Measurements from ENCODE around the gene C4BPA.

Gene C4BPA

DNA sequence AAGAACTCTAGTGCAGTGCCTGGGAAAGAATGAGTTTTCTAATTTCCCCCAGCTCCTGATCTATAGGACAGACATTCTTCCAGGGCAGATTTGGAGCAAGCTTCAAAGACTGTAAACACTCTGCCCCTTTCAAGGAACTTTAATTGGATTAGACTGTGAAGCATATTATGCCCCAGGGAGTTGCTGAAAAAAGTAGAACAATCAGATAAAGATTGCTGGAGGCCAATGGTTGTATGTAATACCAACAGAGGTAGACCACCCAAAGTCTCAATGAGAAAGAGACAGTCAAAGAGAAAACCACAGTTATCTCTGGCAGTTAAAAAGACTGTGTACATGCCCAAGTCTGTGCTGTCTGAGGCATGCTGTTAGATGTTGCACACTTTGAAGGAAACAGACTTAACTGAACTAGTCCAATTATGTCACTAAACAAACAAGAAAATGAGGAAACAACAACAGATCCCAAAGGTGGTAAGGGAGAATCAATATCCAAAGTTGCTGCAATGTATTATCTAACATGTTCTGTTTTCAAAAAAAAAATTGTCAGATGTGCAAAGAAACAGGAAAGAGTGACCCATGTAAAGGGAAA is 24.4 kb downstream of the C4BPA start:
- no peak for DNase-seq

- DNase-seq, result no peak
Measured at GRCh38 chr1:207129053-207129452, 25.0 kb downstream of the C4BPA start.

DNA sequence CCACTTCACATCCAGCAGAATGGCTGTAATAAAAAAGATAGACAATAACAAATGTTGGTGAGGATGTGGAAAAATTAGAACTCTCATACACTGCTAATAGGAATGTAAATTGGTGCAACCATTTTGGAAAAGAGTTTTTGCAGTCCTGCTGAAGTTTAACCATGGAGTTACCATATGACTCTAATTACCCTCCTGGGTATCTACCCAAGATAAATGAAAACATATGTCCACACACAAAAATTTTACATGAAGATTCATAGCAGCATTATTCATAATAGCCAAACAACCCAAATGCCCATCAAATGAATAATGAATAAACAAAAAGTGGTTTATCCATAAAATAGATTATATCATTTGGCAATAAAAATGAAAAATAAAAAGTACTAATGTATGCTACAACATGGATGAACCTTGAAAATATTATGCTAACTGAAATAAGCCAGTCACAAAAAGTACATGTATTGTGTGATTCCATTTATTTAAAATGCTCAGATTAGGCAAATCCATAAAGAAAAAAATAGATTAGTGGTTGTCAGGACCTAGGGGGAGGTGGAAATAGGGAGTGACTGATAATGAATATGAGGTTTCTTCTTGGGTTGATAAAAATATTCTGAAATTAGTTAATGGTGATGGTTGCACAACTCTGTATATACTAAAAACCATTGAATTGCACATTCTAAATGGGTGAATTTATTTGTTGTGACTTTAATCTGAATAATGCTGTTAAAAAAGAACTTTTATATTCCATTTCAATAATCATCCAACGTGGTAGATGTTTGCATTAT is 26.4 kb downstream of the C4BPA start:
- no peak for DNase-seq

DNA sequence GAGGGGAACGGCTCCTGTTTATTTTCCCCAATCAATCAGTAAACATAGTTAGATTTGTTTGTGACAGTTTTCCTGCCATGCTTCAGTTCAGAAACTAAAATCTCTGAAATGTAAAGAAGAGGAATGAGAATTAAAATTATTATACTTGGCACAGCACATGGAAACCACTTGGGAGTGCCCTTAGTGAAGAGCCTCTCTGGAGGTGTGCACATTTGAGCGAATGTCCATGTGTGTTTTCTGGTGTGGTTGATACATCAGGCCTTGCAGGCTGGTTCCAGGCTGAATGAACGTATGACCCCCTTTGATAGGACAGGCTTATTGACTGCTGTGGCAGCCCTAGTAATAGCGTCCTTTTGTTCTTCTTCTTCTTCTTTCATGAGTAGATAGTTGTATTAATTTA is 27.1 kb downstream of the C4BPA start:
- no peak for DNase-seq

DNA sequence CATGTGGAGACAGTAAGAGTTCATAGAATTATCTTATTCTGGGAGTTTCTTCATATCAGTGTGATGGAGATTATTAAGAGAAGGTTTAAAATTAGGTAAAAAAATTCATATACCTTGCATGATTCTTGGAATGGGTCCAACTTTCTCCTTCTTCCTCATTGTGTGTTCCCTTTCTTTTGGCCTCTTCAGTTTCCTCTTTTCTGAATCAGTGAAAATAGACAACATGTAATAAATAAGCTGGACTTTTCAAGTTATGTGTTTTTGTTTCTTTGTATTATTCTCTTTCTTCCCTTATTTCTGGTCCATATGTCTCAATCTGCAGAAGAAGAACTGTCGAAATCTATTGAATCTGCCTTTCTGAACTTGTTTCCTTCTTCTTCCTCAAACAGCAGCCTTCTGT is 30.5 kb downstream of the C4BPA start:
- DNase-seq, result no peak

GRCh38 chr1:207139616-207140015 is 35.6 kb downstream of the C4BPA start:
- DNase-seq, result no peak

- no peak for DNase-seq
Measured at GRCh38 chr1:207140536-207140935, 36.5 kb downstream of the C4BPA start.

GRCh38 chr1:207145401-207146058 is 41.5 kb downstream of the C4BPA start:
- DNase-seq, result no peak

GRCh38 chr1:207151920-207152319 is 47.9 kb downstream of the C4BPA start:
- no peak for DNase-seq

GRCh38 chr1:207152792-207153468 is 48.9 kb downstream of the C4BPA start:
- no peak for DNase-seq

GRCh38 chr1:207155028-207155427 is 51.0 kb downstream of the C4BPA start:
- DNase-seq, result no peak

- no peak for DNase-seq
Measured at GRCh38 chr1:207156095-207156494, 52.1 kb downstream of the C4BPA start.

- DNase-seq, result no peak
Measured at GRCh38 chr1:207156826-207157225, 52.8 kb downstream of the C4BPA start.

- no peak for DNase-seq
Measured at GRCh38 chr1:207164086-207164485, 60.1 kb downstream of the C4BPA start.

DNA sequence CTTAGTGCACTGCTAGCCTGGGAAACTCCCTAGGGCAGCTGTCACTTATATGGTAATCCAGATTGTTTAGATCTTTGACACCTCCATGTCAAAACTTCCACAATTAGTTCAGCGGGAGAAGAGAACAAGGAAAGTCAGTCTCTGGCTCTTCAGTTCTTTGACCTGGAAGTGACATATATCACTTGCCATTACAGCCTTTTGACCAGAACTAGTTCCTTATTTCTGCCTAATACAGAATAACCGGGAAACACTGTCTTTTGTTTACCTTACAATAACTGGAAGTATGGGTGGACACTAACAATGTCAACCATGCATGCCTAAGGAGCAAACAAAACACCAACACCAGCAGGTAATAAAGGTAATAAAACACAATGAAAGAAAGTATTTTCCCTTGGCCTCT is 68.3 kb downstream of the C4BPA start:
- no peak for DNase-seq

DNA sequence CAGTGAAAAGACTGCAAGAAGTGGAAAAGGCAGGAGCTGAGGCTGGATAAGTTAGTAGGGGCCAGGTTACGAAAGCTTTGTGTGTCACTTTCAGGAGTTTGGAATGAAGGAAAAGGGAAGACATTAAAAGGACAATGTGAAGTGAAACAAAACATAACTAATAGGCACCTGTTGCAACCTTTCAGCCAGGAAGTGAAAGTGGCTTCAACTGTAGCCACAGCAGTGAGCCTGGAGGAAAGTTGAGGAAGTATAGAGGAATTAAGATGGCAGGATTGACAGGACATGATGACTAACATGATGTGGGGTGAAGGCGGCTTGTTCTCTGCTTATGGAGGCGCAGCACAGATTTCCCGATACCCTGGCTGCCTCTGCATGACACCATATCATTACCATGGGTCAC is 68.9 kb downstream of the C4BPA start:
- DNase-seq, result no peak

DNA sequence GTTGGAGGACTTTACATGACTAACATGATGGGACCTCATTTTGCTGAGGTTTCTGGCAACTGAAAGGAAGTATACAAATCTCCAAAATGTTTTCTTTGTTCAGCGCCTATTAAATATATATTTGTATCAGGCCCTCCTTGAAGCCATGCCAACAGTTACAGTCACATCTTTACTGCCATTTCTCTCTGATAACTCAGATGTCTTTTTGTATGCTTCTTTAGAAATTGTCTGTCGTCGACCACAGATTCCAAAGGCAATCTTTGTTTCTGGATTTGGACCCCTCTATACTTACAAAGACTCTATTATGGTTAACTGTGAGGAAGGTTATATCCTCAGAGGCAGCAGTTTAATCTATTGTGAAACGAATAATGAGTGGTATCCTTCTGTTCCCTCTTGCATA is 69.4 kb downstream of the C4BPA start:
- DNase-seq, result no peak

DNA sequence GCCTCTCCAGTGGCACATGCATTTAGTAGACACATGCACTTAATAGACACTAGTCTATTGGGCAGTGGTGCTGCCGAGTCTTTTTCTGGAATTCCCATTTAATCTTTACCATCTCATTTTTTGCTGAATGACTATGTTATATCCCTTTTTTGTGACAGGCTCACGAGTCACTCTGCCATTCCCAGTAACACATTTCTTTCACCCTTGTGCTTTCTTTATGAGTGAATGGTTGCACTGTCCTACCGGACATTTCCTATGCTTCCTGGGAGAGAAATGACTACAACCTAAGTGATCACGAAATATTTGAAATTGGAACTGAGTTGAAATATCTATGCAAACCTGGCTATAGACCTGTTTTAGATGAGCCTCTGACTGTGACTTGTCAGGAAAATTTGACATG is 70.9 kb downstream of the C4BPA start:
- no peak for DNase-seq

- no peak for DNase-seq
Measured at GRCh38 chr1:207179036-207179435, 75.0 kb downstream of the C4BPA start.

- no peak for DNase-seq
Measured at GRCh38 chr1:207181847-207182246, 77.8 kb downstream of the C4BPA start.

DNA sequence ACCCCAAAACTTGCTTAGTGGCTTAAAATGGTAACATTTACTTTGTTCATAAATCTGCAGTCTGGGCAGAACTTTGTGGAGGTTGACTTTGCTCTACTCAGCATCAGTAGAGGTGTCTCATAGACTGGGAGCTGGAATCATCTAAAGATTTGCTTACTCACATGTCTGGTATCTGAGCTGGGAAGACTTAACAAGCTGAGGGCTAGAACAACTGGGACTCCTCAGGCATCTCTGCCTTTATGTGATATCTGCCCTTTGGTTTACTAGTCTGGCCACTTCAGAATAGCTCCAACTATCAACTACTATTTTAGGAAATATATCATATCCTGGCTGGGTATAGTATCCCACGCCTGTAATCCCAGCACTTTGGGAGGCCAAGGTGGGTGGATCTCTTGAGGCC is 82.5 kb downstream of the C4BPA start:
- DNase-seq, result no peak

DNA sequence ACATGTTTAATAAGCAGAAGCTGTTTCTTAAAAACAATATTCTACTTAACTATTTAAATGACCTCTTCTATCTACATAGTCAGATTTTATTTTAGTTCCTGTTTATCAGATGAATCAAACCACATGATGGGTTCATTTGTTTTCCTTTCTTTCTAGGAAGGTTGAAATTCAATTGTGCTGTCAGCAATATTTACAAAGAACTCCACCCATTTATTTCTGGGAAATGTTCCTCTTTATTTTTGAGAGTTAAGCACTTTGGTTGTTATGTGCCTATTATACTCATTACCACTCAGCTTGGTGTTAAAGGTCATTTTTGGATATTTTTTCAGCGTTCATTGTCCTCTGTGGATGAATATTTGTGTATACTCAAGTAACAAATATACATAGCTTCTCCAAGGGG is 84.9 kb downstream of the C4BPA start:
- DNase-seq, result no peak

GRCh38 chr1:207191061-207191460 is 87.0 kb downstream of the C4BPA start:
- no peak for DNase-seq

- DNase-seq, result no peak
Measured at GRCh38 chr1:207191776-207192175, 87.7 kb downstream of the C4BPA start.

All from NCI-H1048 (cell line).